Measurements from ENCODE around the gene TEC.

DNA sequence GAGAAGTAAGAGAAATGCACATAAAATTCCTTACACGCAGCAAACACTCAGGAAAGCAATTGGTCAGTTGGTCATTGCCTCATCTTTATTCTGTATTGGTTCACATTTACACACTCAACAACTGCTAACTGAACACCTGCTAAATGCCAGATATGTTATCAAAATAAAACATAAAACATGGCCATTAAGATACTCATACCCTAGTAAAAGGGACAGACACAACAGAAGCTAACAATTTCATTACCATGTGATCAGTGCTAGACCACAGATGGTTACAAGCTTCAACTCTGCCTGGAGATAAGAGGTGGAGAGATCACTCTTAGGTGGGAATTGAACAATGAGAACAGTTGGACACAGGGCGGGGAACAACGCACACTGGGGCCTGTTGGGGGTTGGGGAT, 26.2 kb downstream of the TEC start:
- no peak for TF ChIP-seq GATA2 (IDR thresholded peaks at IDR 0.05; ENCODE audit: low read depth, low read length)
- TF ChIP-seq GATA3 (IDR thresholded peaks at IDR 0.05; ENCODE audit: low read depth, low read length): no peak

Data from SH-SY5Y (cell line).